GM12891 (cell line): Measurements from ENCODE around the gene GRAP2.

ENCODE experiments used
- PAX5 ChIP-seq: IDR thresholded peaks from 2 replicates; pipeline ENCODE4 v1.6.1; 2011; ENCODE audit warnings: low read length, moderate library complexity, mild to moderate bottlenecking; ENCODE audit not compliant: insufficient read depth, severe bottlenecking
- POLR2A ChIP-seq: IDR thresholded peaks from 2 replicates; pipeline ENCODE4 v1.6.1; 2011; ENCODE audit warnings: low read depth, low read length, control low read depth
- POLR2AphosphoS5 ChIP-seq: IDR thresholded peaks from 2 replicates; pipeline ENCODE4 v1.6.1; 2011; ENCODE audit warnings: low read depth, low read length, control low read depth
- SPI1 ChIP-seq: IDR thresholded peaks from 2 replicates; pipeline ENCODE4 v1.6.1; 2011; ENCODE audit warnings: low read depth, low read length, control low read depth
- TAF1 ChIP-seq: IDR thresholded peaks from 2 replicates; pipeline ENCODE4 v1.6.1; 2011; ENCODE audit warnings: low read depth, low read length, control low read depth

- TF ChIP-seq POLR2A (no peak), POLR2AphosphoS5 (no peak), TAF1 (no peak), PAX5 (no peak), SPI1 (no peak)
Measured at GRCh38 chr22:39952347-39952746, 51.5 kb downstream of the GRAP2 start.
